DND-41 (cell line): ENCODE measurements around the gene RHBDD1.

Experiments used
- ATAC-seq: fragments of 200-7000 bp; cut with Tn5 transposase; 3 replicates; pipeline ENCODE4 v1.9.1; 2021; ENCODE audit warnings: low read depth; ENCODE audit not compliant: insufficient read depth
- DNase-seq: peaks from one replicate; pipeline ENCODE4 v3.0.0-alpha.2; 2020
- H2AFZ ChIP-seq: 2 replicates; pipeline ENCODE4 v1.6.0; 2012; ENCODE audit warnings: low read depth, low read length
- H3K27ac ChIP-seq: 2 replicates; pipeline ENCODE4 v1.5.1; 2012; ENCODE audit warnings: low read length, inconsistent platforms
- H3K27me3 ChIP-seq: fragments of 200-600 bp; sonication (generic); 2 replicates; pipeline ENCODE4 v1.6.0; 2012; ENCODE audit warnings: low read length, mild to moderate bottlenecking, inconsistent platforms; ENCODE audit not compliant: insufficient read depth, poor library complexity
- H3K36me3 ChIP-seq: 2 replicates; pipeline ENCODE4 v1.5.1; 2012; ENCODE audit warnings: low read length, inconsistent platforms; ENCODE audit not compliant: insufficient read depth
- H3K4me1 ChIP-seq: 2 replicates; pipeline ENCODE4 v1.5.1; 2012; ENCODE audit warnings: mild to moderate bottlenecking, low read length; ENCODE audit not compliant: insufficient read depth
- H3K4me2 ChIP-seq: 2 replicates; pipeline ENCODE4 v1.6.0; 2012; ENCODE audit warnings: mild to moderate bottlenecking, moderate library complexity, low read length, inconsistent platforms; ENCODE audit not compliant: insufficient read depth
- H3K4me3 ChIP-seq, 2 experiments: fragments of 200-600 bp in 1 of 2; shearing (Covaris generic) in 1 of 2; 2 replicates each; pipeline ENCODE4 v1.5.1; 2012 to 2016; ENCODE audit warnings: inconsistent platforms in 2 of 2, low read length in 2 of 2, mild to moderate bottlenecking in 2 of 2, low read depth in 1 of 2, moderate library complexity in 1 of 2
- H3K79me2 ChIP-seq: 2 replicates; pipeline ENCODE4 v1.6.0; 2012; ENCODE audit warnings: low read length, inconsistent platforms; ENCODE audit not compliant: insufficient read depth
- H3K9ac ChIP-seq: 2 replicates; pipeline ENCODE4 v1.6.0; 2012; ENCODE audit warnings: low read depth, mild to moderate bottlenecking, inconsistent platforms, low read length, moderate library complexity
- H3K9me3 ChIP-seq: 2 replicates; pipeline ENCODE4 v1.5.1; 2012; ENCODE audit warnings: low read length, moderate library complexity, mild to moderate bottlenecking, inconsistent platforms; ENCODE audit not compliant: insufficient read depth, severe bottlenecking
- H4K20me1 ChIP-seq: 2 replicates; pipeline ENCODE4 v1.6.0; 2012; ENCODE audit warnings: low read length; ENCODE audit not compliant: insufficient read depth
- CTCF ChIP-seq: IDR thresholded peaks from 2 replicates; pipeline ENCODE4 v1.5.1; 2012; ENCODE audit warnings: borderline replicate concordance, low read length, moderate library complexity, mild to moderate bottlenecking; ENCODE audit not compliant: poor library complexity, severe bottlenecking; ENCODE audit errors: extremely low read depth
- EZH2 ChIP-seq: IDR thresholded peaks from 3 replicates; pipeline ENCODE4 v1.6.1; 2012; ENCODE audit warnings: borderline replicate concordance, low read depth, mild to moderate bottlenecking, moderate library complexity, low read length, inconsistent platforms; ENCODE audit not compliant: severe bottlenecking

RHBDD1 gene

GRCh38 chr2:226799976-226800940, 35.6 kb upstream of the RHBDD1 start:
- DNase-seq: no peak

GRCh38 chr2:226800941-226801784, 34.7 kb upstream of the RHBDD1 start:
- Histone ChIP-seq H3K9me3 (no peaks in the 10 kb centered on the region), H3K4me1 (peaks cover 58% of the 10 kb centered on the region), H3K36me3 (peaks cover 4% of the 10 kb centered on the region; the same call in 1 of the 2 replicates), H3K4me3 (peak overlapping the region in 1 of 2 experiments; percentile 77; a peak in 2 of 4 replicates), H3K79me2 (peaks cover 16% of the 10 kb centered on the region), H3K27me3 (no peaks in the 10 kb centered on the region), H4K20me1 (0 out of 2 replicates have a peak, but pooled peaks cover under 1% of the 10 kb centered on the region), H3K9ac (peak overlapping the region; percentile 81), H2AFZ (peak overlapping the region; percentile 77), H3K27ac (peak overlapping the region; percentile 25), H3K4me2 (peak overlapping the region; percentile 84)
- peak; percentile 60 for ATAC-seq
- peak; percentile 84 for DNase-seq
- TF ChIP-seq EZH2: no peak
- no peak for TF ChIP-seq CTCF

More at GRCh38 chr2:226799976-226800940, 35.6 kb upstream of the RHBDD1 start:
- Histone ChIP-seq H2AFZ (peak overlapping the region; percentile 77), H3K4me1 (peaks cover 67% of the 10 kb centered on the region), H3K9me3 (no peaks in the 10 kb centered on the region), H3K4me3 (peak overlapping the region; percentile 22 to 77; a peak in 3 of 4 replicates), H3K4me2 (peak overlapping the region; percentile 84), H3K27me3 (no peaks in the 10 kb centered on the region), H3K79me2 (peaks cover 19% of the 10 kb centered on the region), H3K9ac (peak overlapping the region; percentile 81), H3K27ac (peak overlapping the region; percentile 25), H4K20me1 (0 out of 2 replicates have a peak, but pooled peaks cover 8% of the 10 kb centered on the region), H3K36me3 (peaks cover 7% of the 10 kb centered on the region; the same call in 1 of the 2 replicates)
- ATAC-seq: no peak
- no peak for TF ChIP-seq EZH2
- peak; percentile 71 for TF ChIP-seq CTCF

GRCh38 chr2:226802573-226802972, 33.3 kb upstream of the RHBDD1 start:
- Histone ChIP-seq H3K4me3 (no peak overlapping the region), H3K27ac (no peak overlapping the region), H2AFZ (no peak overlapping the region), H3K79me2 (peaks cover 10% of the 10 kb centered on the region), H3K27me3 (peaks cover 3% of the 10 kb centered on the region), H3K9me3 (no peaks in the 10 kb centered on the region), H3K4me2 (0 out of 2 replicates have a peak overlapping the region, but pooled peaks have one; percentile 7), H3K4me1 (peaks cover 44% of the 10 kb centered on the region), H3K36me3 (0 out of 2 replicates have a peak, but pooled peaks cover 4% of the 10 kb centered on the region), H3K9ac (no peak overlapping the region), H4K20me1 (no peaks in the 10 kb centered on the region)
- ATAC-seq: no peak
- DNase-seq: no peak
- peak; percentile 83 for TF ChIP-seq CTCF
- no peak for TF ChIP-seq EZH2
